Measurements from ENCODE around the gene GADL1.

The GADL1 gene

GRCh38 chr3:30694148-30694547 is 200.3 kb downstream of the GADL1 start:
- no peaks in the 10 kb centered on the region for H4K20me1 ChIP-seq (ENCODE audit: insufficient read depth, low read length)
- H3K4me1 ChIP-seq (ENCODE audit: low read length) = peaks cover 10% of the 10 kb centered on the region
- no peaks in the 10 kb centered on the region for H3K27me3 ChIP-seq (replicated peaks; ENCODE audit: insufficient read depth, low read length)
- TF ChIP-seq CTCF (IDR thresholded peaks at IDR 0.05; ENCODE audit: low read length) (no peak), EZH2 (optimal IDR thresholded peaks at IDR 0.05; ENCODE audit: low read depth, low read length) (no peak), EZH2phosphoT487 (IDR thresholded peaks at IDR 0.05; ENCODE audit: low read length) (no peak)
- no peak for DNase-seq
- no peak overlapping the region for H3K9ac ChIP-seq (ENCODE audit: low read length)
- H3K4me3 ChIP-seq (ENCODE audit: low read length) = no peak overlapping the region
- no peaks in the 10 kb centered on the region for H3K9me3 ChIP-seq (replicated peaks; ENCODE audit: insufficient read depth, low read length)
- no peaks in the 10 kb centered on the region for H3K9me2 ChIP-seq (replicated peaks; ENCODE audit: insufficient read depth, low read length)
- no peaks in the 10 kb centered on the region for H3K36me3 ChIP-seq (replicated peaks; ENCODE audit: insufficient read depth, low read length)
- no peak overlapping the region for H3K27ac ChIP-seq (ENCODE audit: low read length)
- H3F3A ChIP-seq (ENCODE audit: insufficient read depth, low read length) = no peaks in the 10 kb centered on the region
- H3K79me2 ChIP-seq (ENCODE audit: low read length) = no peaks in the 10 kb centered on the region
- no peak overlapping the region for H3K4me2 ChIP-seq (ENCODE audit: low read depth, low read length)
- H2AFZ ChIP-seq (ENCODE audit: low read length) = no peak overlapping the region

GRCh38 chr3:30693470-30694120 is 200.9 kb downstream of the GADL1 start:
- H2AFZ ChIP-seq (ENCODE audit: low read length) = no peak overlapping the region
- peak; percentile 75 for DNase-seq
- no peak overlapping the region for H3K4me2 ChIP-seq (ENCODE audit: low read depth, low read length)

DNA sequence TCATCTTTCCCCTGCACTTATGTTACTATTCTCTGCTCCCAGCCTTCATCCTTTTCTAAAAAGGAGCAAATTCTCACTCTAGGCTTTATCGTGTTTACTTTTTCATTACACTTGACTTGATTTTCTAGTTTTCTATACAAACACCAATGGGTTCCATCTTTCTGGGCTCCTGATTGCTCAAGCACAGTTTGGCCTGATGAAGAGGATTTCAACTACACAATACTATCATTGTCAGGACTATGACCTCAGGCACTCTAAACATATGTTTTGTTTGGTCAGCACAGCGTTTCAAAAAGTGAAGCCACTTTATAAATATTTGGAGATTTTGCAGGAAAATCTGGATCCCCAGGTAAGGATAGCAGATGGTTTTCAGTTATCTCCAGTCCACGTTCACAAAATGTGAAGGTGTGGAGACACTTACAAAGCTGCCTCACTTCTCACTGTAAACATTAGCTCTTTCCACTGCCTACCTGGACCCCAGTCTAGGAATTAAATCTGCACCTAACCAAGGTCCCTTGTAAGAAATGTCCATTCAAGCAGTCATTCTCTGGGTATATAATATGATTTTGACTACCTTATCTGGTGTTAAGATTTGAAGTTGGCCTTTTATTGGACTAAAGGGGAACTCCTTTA is 201.8 kb downstream of the GADL1 start:
- Histone ChIP-seq H3K27ac (ENCODE audit: low read length) (no peak overlapping the region), H3K27me3 (replicated peaks; ENCODE audit: insufficient read depth, low read length) (no peaks in the 10 kb centered on the region), H3K4me1 (ENCODE audit: low read length) (peaks cover 10% of the 10 kb centered on the region), H3K9ac (ENCODE audit: low read length) (no peak overlapping the region), H3K9me2 (replicated peaks; ENCODE audit: insufficient read depth, low read length) (no peaks in the 10 kb centered on the region), H3K4me2 (ENCODE audit: low read depth, low read length) (no peak overlapping the region), H3K4me3 (ENCODE audit: low read length) (no peak overlapping the region), H3K9me3 (replicated peaks; ENCODE audit: insufficient read depth, low read length) (no peaks in the 10 kb centered on the region), H3K79me2 (ENCODE audit: low read length) (no peaks in the 10 kb centered on the region), H4K20me1 (ENCODE audit: insufficient read depth, low read length) (no peaks in the 10 kb centered on the region), H2AFZ (ENCODE audit: low read length) (no peak overlapping the region), H3K36me3 (replicated peaks; ENCODE audit: insufficient read depth, low read length) (no peaks in the 10 kb centered on the region), H3F3A (ENCODE audit: insufficient read depth, low read length) (no peaks in the 10 kb centered on the region)
- TF ChIP-seq CTCF (IDR thresholded peaks at IDR 0.05; ENCODE audit: low read length) = no peak
- no peak for TF ChIP-seq EZH2phosphoT487 (IDR thresholded peaks at IDR 0.05; ENCODE audit: low read length)
- no peak for TF ChIP-seq EZH2 (optimal IDR thresholded peaks at IDR 0.05; ENCODE audit: low read depth, low read length)
- DNase-seq = no peak

More at GRCh38 chr3:30693470-30694120, 200.9 kb downstream of the GADL1 start:
- H3K4me1 ChIP-seq (ENCODE audit: low read length) = peaks cover 10% of the 10 kb centered on the region
- TF ChIP-seq EZH2 (optimal IDR thresholded peaks at IDR 0.05; ENCODE audit: low read depth, low read length) (no peak), CTCF (IDR thresholded peaks at IDR 0.05; ENCODE audit: low read length) (peak; percentile 86), EZH2phosphoT487 (IDR thresholded peaks at IDR 0.05; ENCODE audit: low read length) (no peak)
- no peaks in the 10 kb centered on the region for H3K36me3 ChIP-seq (replicated peaks; ENCODE audit: insufficient read depth, low read length)
- no peaks in the 10 kb centered on the region for H3K79me2 ChIP-seq (ENCODE audit: low read length)
- H3K9ac ChIP-seq (ENCODE audit: low read length) = no peak overlapping the region
- H3K27me3 ChIP-seq (replicated peaks; ENCODE audit: insufficient read depth, low read length) = no peaks in the 10 kb centered on the region
- H3F3A ChIP-seq (ENCODE audit: insufficient read depth, low read length) = no peaks in the 10 kb centered on the region
- H3K4me3 ChIP-seq (ENCODE audit: low read length) = no peak overlapping the region
- no peaks in the 10 kb centered on the region for H4K20me1 ChIP-seq (ENCODE audit: insufficient read depth, low read length)
- H3K9me3 ChIP-seq (replicated peaks; ENCODE audit: insufficient read depth, low read length) = no peaks in the 10 kb centered on the region
- H3K27ac ChIP-seq (ENCODE audit: low read length) = no peak overlapping the region
- no peaks in the 10 kb centered on the region for H3K9me2 ChIP-seq (replicated peaks; ENCODE audit: insufficient read depth, low read length)
